ENCODE data around the gene C1GALT1C1L.

DNA sequence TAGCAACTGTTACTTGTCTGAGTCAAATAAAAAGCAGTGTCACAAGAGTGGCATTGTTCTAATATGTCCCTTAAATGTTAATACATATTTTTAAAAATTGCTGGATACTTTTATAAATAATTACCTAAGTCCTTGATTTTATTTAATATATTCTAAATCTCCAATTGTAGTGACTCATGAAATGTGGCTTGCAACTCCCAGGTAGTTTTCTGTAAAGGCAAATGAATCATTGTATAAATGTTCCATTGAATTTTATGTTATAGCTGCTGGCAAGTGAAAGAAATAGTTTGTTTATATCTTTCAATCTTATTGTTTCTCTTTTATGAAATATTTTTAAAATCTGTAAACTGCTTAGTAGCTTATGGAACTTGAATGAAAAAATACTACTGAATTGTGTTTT is 32.7 kb upstream of the C1GALT1C1L start:
- TF ChIP-seq, protein P1, sequence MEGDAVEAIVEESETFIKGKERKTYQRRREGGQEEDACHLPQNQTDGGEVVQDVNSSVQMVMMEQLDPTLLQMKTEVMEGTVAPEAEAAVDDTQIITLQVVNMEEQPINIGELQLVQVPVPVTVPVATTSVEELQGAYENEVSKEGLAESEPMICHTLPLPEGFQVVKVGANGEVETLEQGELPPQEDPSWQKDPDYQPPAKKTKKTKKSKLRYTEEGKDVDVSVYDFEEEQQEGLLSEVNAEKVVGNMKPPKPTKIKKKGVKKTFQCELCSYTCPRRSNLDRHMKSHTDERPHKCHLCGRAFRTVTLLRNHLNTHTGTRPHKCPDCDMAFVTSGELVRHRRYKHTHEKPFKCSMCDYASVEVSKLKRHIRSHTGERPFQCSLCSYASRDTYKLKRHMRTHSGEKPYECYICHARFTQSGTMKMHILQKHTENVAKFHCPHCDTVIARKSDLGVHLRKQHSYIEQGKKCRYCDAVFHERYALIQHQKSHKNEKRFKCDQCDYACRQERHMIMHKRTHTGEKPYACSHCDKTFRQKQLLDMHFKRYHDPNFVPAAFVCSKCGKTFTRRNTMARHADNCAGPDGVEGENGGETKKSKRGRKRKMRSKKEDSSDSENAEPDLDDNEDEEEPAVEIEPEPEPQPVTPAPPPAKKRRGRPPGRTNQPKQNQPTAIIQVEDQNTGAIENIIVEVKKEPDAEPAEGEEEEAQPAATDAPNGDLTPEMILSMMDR (conservative IDR thresholded peaks at IDR 0.05; ENCODE audit: low read depth, low read length): no peak
- TF ChIP-seq EZH2phosphoT487 (IDR thresholded peaks at IDR 0.05; ENCODE audit: borderline replicate concordance, low read length): no peak

All from PC-3 (cell line).